IMR-90 (cell line): ENCODE results near the gene HOXC10. TPM values are rescaled to one million over a fixed set of nuclear protein-coding genes. Genes with fewer than 3 reads are reported as not detected.

Experiments used
- ATAC-seq: fragments of 200-7000 bp; cut with Tn5 transposase; 2 replicates; pipeline ENCODE4 v1.9.1; 2020; ENCODE audit warnings: low read depth, mild to moderate bottlenecking, moderate library complexity
- BruUV-seq: library from RNA; stranded (reverse); fragments of 400-500 nt; replicated peaks from 2 replicates; lab custom pipeline; 2021; lab: Mats Ljungman, UMichigan
- CTCF ChIA-PET: fragments of 300-600 bp; formaldehyde crosslinking; extraction: SDS; loops from one replicate; lab custom pipeline; 2021; ENCODE audit warnings: antibody characterized with exemption; lab: Yijun Ruan, JAX
- POLR2A ChIA-PET: fragments of 300-600 bp; sonication (Branson Sonifier 250); formaldehyde crosslinking; loops from one replicate; lab custom pipeline; 2022; ENCODE audit warnings: antibody characterized with exemption; ENCODE audit not compliant: unreplicated experiment; lab: Charles Lee
- DNase-seq: peaks from one replicate; pipeline ENCODE4 v3.0.0; 2013
- H2AFZ ChIP-seq: replicated peaks from 2 replicates; pipeline ENCODE3; 2013; ENCODE audit warnings: low read length, mild to moderate bottlenecking; ENCODE audit not compliant: poor library complexity
- H2AK5ac ChIP-seq: 2 replicates; pipeline ENCODE4 v1.6.1; 2013; ENCODE audit warnings: low read depth, low read length, inconsistent platforms
- H2AK9ac ChIP-seq: replicated peaks from 2 replicates; pipeline ENCODE3; 2013; ENCODE audit warnings: mild to moderate bottlenecking, low read depth, low read length, moderate library complexity; ENCODE audit not compliant: poor library complexity
- H2BK120ac ChIP-seq: 2 replicates; pipeline ENCODE4 v1.6.1; 2013; ENCODE audit warnings: low read depth, low read length, inconsistent platforms
- H2BK15ac ChIP-seq: 3 replicates; pipeline ENCODE4 v1.6.1; 2013; ENCODE audit warnings: low read depth, low read length, inconsistent platforms
- H2BK20ac ChIP-seq: 2 replicates; pipeline ENCODE4 v1.6.1; 2013; ENCODE audit warnings: low read depth, mild to moderate bottlenecking, inconsistent platforms, low read length, moderate library complexity
- H2BK5ac ChIP-seq: 2 replicates; pipeline ENCODE4 v1.6.1; 2013; ENCODE audit warnings: mild to moderate bottlenecking, low read depth, low read length, inconsistent platforms; ENCODE audit not compliant: poor library complexity, severe bottlenecking
- H3K14ac ChIP-seq: replicated peaks from 2 replicates; pipeline ENCODE4 v1.6.1; 2013; ENCODE audit warnings: low read depth, low read length, inconsistent platforms
- H3K18ac ChIP-seq: 2 replicates; pipeline ENCODE4 v1.6.1; 2013; ENCODE audit warnings: low read depth, low read length, control low read depth
- H3K23ac ChIP-seq: 2 replicates; pipeline ENCODE4 v1.6.1; 2013; ENCODE audit warnings: low read depth, low read length, inconsistent platforms
- H3K27ac ChIP-seq: 2 replicates; pipeline ENCODE4 v1.5.1; 2013; ENCODE audit warnings: mild to moderate bottlenecking, control low read depth, low read length; ENCODE audit not compliant: insufficient read depth
- H3K27me3 ChIP-seq: 2 replicates; pipeline ENCODE4 v1.6.1; 2013; ENCODE audit warnings: low read length; ENCODE audit not compliant: control insufficient read depth, insufficient read depth
- H3K36me3 ChIP-seq: 2 replicates; pipeline ENCODE4 v1.6.1; 2013; ENCODE audit warnings: low read length, mixed read lengths; ENCODE audit not compliant: control insufficient read depth, insufficient read depth
- H3K4ac ChIP-seq: 2 replicates; pipeline ENCODE4 v1.6.1; 2013; ENCODE audit warnings: low read depth, low read length, inconsistent platforms
- H3K4me1 ChIP-seq: 2 replicates; pipeline ENCODE4 v1.6.1; 2013; ENCODE audit warnings: low read length, mixed read lengths; ENCODE audit not compliant: control insufficient read depth, insufficient read depth
- H3K4me2 ChIP-seq: 2 replicates; pipeline ENCODE4 v1.6.1; 2013; ENCODE audit warnings: low read depth, mild to moderate bottlenecking, control low read depth, low read length, moderate library complexity
- H3K4me3 ChIP-seq: 2 replicates; pipeline ENCODE4 v1.5.1; 2013; ENCODE audit warnings: low read depth, mild to moderate bottlenecking, control low read depth, low read length, moderate library complexity; ENCODE audit not compliant: insufficient read depth
- H3K56ac ChIP-seq: 2 replicates; pipeline ENCODE4 v1.6.1; 2013; ENCODE audit warnings: low read length, inconsistent platforms; ENCODE audit not compliant: insufficient read depth; ENCODE audit errors: extremely low read depth
- H3K79me1 ChIP-seq, 2 experiments: 2 replicates each; pipeline ENCODE4 v1.6.1; 2013; ENCODE audit warnings: low read length in 2 of 2, inconsistent platforms in 1 of 2, low read depth in 1 of 2
- H3K9ac ChIP-seq: 2 replicates; pipeline ENCODE4 v1.6.1; 2013; ENCODE audit warnings: low read depth, low read length, control low read depth
- H3K9me1 ChIP-seq: 2 replicates; pipeline ENCODE4 v1.6.1; 2013; ENCODE audit warnings: low read length, inconsistent platforms; ENCODE audit not compliant: insufficient read depth
- H3K9me3 ChIP-seq: 2 replicates; pipeline ENCODE4 v1.6.1; 2013; ENCODE audit warnings: low read length; ENCODE audit not compliant: control insufficient read depth, insufficient read depth
- H4K20me1 ChIP-seq: 2 replicates; pipeline ENCODE4 v1.6.1; 2013; ENCODE audit warnings: low read length, inconsistent platforms; ENCODE audit not compliant: insufficient read depth
- H4K5ac ChIP-seq: 2 replicates; pipeline ENCODE4 v1.6.1; 2013; ENCODE audit warnings: mild to moderate bottlenecking, low read depth, low read length, control low read depth
- H4K8ac ChIP-seq, 2 experiments: 2 replicates each; pipeline ENCODE4 v1.6.1; 2013; ENCODE audit warnings: low read depth in 2 of 2, low read length in 2 of 2, control low read depth in 1 of 2, inconsistent platforms in 1 of 2
- H4K91ac ChIP-seq: 2 replicates; pipeline ENCODE4 v1.6.1; 2013; ENCODE audit warnings: low read depth, low read length, inconsistent platforms; ENCODE audit not compliant: insufficient read depth
- BHLHE40 ChIP-seq: fragments of 150-350 bp; IDR thresholded peaks from 2 replicates; pipeline ENCODE4 v1.6.1; 2016; ENCODE audit warnings: mild to moderate bottlenecking, low read depth, low read length
- CEBPB ChIP-seq: IDR thresholded peaks from 2 replicates; pipeline ENCODE4 v1.6.1; 2012; ENCODE audit warnings: low read depth, low read length, improper control_type of control experiment
- CHD1 ChIP-seq: IDR thresholded peaks from 2 replicates; pipeline ENCODE4 v1.6.1; 2012; ENCODE audit warnings: low read depth, low read length, improper control_type of control experiment
- CTCF ChIP-seq: conservative IDR thresholded peaks from 2 replicates; pipeline ENCODE4 v1.5.1; 2012; ENCODE audit warnings: mild to moderate bottlenecking, low read depth, low read length, improper control_type of control experiment
- MAFK ChIP-seq: IDR thresholded peaks from 2 replicates; pipeline ENCODE4 v1.6.1; 2012; ENCODE audit warnings: low read depth, low read length, improper control_type of control experiment
- MAZ ChIP-seq: IDR thresholded peaks from 2 replicates; pipeline ENCODE4 v1.6.1; 2012; ENCODE audit warnings: low read depth, mild to moderate bottlenecking, low read length, improper control_type of control experiment, moderate library complexity, borderline replicate concordance
- NFE2L2 ChIP-seq: fragments of 150-350 bp; IDR thresholded peaks from 2 replicates; pipeline ENCODE4 v1.6.1; 2016; ENCODE audit warnings: low read depth, mild to moderate bottlenecking, low read length
- POLR2A ChIP-seq: IDR thresholded peaks from 2 replicates; pipeline ENCODE4 v1.6.1; 2012; ENCODE audit warnings: mild to moderate bottlenecking, low read depth, low read length
- RAD21 ChIP-seq: IDR thresholded peaks from 2 replicates; pipeline ENCODE4 v1.6.1; 2012; ENCODE audit warnings: low read length, improper control_type of control experiment
- RCOR1 ChIP-seq: IDR thresholded peaks from 2 replicates; pipeline ENCODE4 v1.6.1; 2012; ENCODE audit warnings: mild to moderate bottlenecking, low read length, improper control_type of control experiment; ENCODE audit not compliant: insufficient replicate concordance
- RFX5 ChIP-seq: IDR thresholded peaks from 2 replicates; pipeline ENCODE4 v1.8.0; 2012; ENCODE audit warnings: low read depth, mild to moderate bottlenecking, low read length, moderate library complexity
- SMC3 ChIP-seq: fragments of 150-350 bp; IDR thresholded peaks from 2 replicates; pipeline ENCODE4 v1.6.1; 2016; ENCODE audit warnings: low read depth, mild to moderate bottlenecking, antibody characterized with exemption, low read length, moderate library complexity
- WGBS, 2 experiments: methylation state at CpG; one replicate each; pipeline versions ENCODE4 v1.1.5 to v1.1.7; 2013; ENCODE audit warnings: missing lambda C conversion rate in 2 of 2; ENCODE audit not compliant: insufficient read length in 1 of 2; ENCODE audit errors: extremely low coverage in 2 of 2; 5-methylcytosine and 5-hydroxymethylcytosine counted together
- dilution Hi-C: fragments of 300-500 bp; cut with HindIII; formaldehyde crosslinking; loops from one replicate; pipeline ENCODE4 v1.14.3; 2018; ENCODE audit warnings: low sequenced_read_pairs; ENCODE audit not compliant: unreplicated experiment
- in situ Hi-C: fragments of 300-500 bp; cut with MboI; formaldehyde crosslinking; loops from 3 replicates; pipeline ENCODE4 v1.14.3; 2019; ENCODE audit warnings: low sequenced_read_pairs, inconsistent platforms, mixed read lengths
- intact Hi-C: fragments of 100-400 bp; cut with micrococcal nuclease; formaldehyde crosslinking; loops from 2 replicates; pipeline ENCODE4 v1.10.0; 2022
- polyA plus RNA-seq, 3 experiments: library from polyadenylated mRNA; depleted of rRNA; stranded (reverse); fragments of >200 nt; gene quantifications; 2 replicates each; pipeline ENCODE4 v1.2.3, GENCODE V29; 2012; ENCODE audit warnings: low replicate concordance in 1 of 3
- total RNA-seq: library from RNA; depleted of rRNA; stranded (reverse); fragments of >200 nt; gene quantifications from 2 replicates; pipeline ENCODE4 v1.2.3, GENCODE V29; 2012
- TF ChIP-seq, protein P1 (sequence below): fragments of 150-350 bp; IDR thresholded peaks from 2 replicates; pipeline ENCODE4 v1.6.1; 2016; ENCODE audit warnings: low read depth, mild to moderate bottlenecking, low read length, moderate library complexity, borderline replicate concordance

Gene HOXC10
- total and polyA plus RNA-seq, 2 of the 4 experiments (the other 2 are of a cell fraction): 0.15 TPM; not detected in 1

- Histone ChIP-seq H3K9ac (no peak overlapping the region), H2AFZ (no peak overlapping the region), H3K4ac (no peak overlapping the region), H3K4me1 (no peaks in the 10 kb centered on the region), H3K14ac (no peak overlapping the region), H2BK15ac (no peak overlapping the region), H4K5ac (no peak overlapping the region), H3K23ac (no peak overlapping the region), H2BK120ac (no peak overlapping the region), H3K27ac (no peak overlapping the region), H4K8ac (no peak overlapping the region), H2BK5ac (no peak overlapping the region), H3K18ac (no peak overlapping the region), H3K56ac (no peak overlapping the region), H3K4me3 (no peak overlapping the region), H3K4me2 (no peak overlapping the region), H3K9me3 (peaks cover 11% of the 10 kb centered on the region), H4K20me1 (no peaks in the 10 kb centered on the region), H2AK9ac (no peak overlapping the region), H3K9me1 (no peaks in the 10 kb centered on the region), H3K79me1 (no peaks in the 10 kb centered on the region), H2AK5ac (no peak overlapping the region), H3K27me3 (peaks cover 81% of the 10 kb centered on the region), H4K91ac (no peak overlapping the region), H2BK20ac (no peak overlapping the region), H3K36me3 (no peaks in the 10 kb centered on the region)
- ChIA-PET POLR2A (no interaction called here), CTCF (interaction anchor here (0.6 to 1.0 kb wide), 12 partner anchors 11 to 813 kb away, joined by 3 to 11 read pairs (median 4); partner anchors contain the start of gene SMUG1)
- DNase-seq (no peak), ATAC-seq (no peak)
- WGBS, 2 experiments: 79% methylated on average over 2 of the region's 6 CpGs; no CpG with 5 or more reads in 1 of the 2 experiments
- dilution Hi-C loops (no loop called here), intact Hi-C loops (no loop called here), in situ Hi-C loops (no loop called here)
- TF ChIP-seq SMC3 (no peak), POLR2A (no peak), CEBPB (no peak), CHD1 (no peak), CTCF (no peak), MAZ (no peak), NFE2L2 (no peak), MAFK (no peak), RFX5 (no peak), RCOR1 (no peak), RAD21 (no peak), BHLHE40 (no peak)
- TF ChIP-seq, protein P1, sequence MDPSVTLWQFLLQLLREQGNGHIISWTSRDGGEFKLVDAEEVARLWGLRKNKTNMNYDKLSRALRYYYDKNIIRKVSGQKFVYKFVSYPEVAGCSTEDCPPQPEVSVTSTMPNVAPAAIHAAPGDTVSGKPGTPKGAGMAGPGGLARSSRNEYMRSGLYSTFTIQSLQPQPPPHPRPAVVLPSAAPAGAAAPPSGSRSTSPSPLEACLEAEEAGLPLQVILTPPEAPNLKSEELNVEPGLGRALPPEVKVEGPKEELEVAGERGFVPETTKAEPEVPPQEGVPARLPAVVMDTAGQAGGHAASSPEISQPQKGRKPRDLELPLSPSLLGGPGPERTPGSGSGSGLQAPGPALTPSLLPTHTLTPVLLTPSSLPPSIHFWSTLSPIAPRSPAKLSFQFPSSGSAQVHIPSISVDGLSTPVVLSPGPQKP: no peak
- no TSS peak for BruUV-seq
Observed at GRCh38 chr12:54032086-54032619, 47.2 kb downstream of the HOXC10 start.
